GM19099 (cell line): ENCODE results near the gene FAM193A.

Experiments
- POLR2A ChIP-seq: IDR thresholded peaks from 3 replicates; pipeline ENCODE4 v1.6.1; 2011; ENCODE audit warnings: low read depth; ENCODE audit not compliant: insufficient read length; ENCODE audit errors: extremely low read depth

Gene FAM193A

DNA sequence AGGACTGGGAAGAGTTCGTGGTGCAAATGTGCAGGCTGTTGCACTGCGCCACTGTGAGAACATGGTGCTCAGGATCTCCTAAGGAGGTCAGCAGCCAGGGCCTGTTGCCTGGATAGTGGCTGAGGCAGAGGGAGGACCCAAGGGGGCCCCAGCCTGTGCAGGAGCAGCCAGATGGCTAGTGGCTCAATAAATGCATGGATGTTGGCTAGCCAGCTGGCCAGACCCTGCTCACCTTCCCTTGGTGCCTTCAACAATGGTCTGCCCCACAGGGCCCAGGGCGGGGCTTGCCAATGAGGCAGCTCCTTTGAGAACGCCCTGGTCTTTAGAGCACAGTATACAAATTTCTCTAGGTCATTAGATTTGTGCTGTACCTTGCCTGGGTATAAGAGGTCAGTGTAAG lies 152.2 kb downstream of the FAM193A start:
- TF ChIP-seq POLR2A: no peak

- TF ChIP-seq POLR2A: no peak
Observed at GRCh38 chr4:2689114-2689513, 152.7 kb downstream of the FAM193A start.

DNA sequence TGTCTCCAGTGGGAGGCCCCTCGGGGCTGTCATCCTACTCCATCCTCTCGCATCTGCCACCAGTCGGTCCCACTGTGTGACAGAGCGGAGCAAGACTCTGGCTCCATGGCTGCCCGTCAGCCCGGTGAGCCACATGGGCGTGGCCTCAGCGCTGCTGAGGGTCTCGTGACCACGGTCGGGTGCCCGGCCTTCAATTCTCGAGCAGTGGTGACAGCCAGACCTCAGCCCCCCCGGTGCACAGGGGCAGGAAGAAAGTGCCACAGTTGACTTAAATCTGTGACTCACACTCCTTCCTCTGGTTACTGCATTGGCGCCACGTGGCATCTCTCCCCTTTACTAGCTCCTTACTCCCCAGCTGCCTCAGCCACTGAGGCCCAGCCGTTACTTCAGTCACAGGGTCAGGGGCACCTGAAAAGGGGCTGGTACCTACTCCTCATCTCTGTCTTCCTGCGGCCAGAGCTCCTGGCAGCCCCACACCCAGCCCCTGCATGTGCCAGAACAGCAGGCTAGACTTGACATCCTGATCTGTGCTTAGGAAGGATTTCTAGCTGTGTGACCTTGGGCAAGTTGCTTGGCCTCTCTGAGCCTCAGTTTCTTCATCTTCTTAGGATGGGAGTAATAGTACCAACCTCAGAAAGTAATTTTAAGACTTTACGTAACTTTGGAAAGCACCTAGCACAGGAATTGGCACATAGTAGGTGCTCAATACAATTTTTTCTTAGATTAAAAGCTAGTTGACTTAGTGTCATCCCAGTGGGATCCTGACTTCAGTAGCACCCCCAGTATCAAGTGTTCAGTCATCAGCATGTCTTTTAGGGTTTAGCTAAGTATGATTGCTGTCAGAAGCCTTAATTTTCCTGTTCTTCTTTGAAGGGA lies 153.6 kb downstream of the FAM193A start:
- TF ChIP-seq POLR2A: no peak

- no peak for TF ChIP-seq POLR2A
Observed at GRCh38 chr4:2691313-2691712, 154.9 kb downstream of the FAM193A start.

DNA sequence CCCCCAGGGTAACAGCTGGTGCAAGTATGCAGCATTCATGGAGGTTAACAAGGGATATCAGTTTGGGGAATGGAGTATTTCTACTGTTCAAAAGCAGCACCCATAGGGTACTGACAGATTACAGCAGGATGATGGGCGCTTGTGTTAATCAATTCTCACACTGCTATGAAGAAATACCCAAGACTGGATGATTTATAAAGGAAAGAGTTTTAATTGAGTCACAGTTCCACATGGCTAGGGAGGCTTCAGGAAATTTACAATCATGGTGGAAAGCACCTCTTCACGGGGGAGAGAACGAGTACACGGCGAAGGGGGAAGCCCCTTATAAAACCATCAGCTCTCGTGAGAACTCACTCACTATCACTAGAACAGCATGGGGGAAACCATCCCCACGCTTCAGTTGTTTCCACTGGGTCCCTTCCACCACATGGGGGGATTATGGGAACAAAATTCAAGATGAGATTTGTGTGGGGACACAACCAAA lies 155.5 kb downstream of the FAM193A start:
- no peak for TF ChIP-seq POLR2A

GRCh38 chr4:2694691-2695090 lies 158.2 kb downstream of the FAM193A start:
- TF ChIP-seq POLR2A: no peak

DNA sequence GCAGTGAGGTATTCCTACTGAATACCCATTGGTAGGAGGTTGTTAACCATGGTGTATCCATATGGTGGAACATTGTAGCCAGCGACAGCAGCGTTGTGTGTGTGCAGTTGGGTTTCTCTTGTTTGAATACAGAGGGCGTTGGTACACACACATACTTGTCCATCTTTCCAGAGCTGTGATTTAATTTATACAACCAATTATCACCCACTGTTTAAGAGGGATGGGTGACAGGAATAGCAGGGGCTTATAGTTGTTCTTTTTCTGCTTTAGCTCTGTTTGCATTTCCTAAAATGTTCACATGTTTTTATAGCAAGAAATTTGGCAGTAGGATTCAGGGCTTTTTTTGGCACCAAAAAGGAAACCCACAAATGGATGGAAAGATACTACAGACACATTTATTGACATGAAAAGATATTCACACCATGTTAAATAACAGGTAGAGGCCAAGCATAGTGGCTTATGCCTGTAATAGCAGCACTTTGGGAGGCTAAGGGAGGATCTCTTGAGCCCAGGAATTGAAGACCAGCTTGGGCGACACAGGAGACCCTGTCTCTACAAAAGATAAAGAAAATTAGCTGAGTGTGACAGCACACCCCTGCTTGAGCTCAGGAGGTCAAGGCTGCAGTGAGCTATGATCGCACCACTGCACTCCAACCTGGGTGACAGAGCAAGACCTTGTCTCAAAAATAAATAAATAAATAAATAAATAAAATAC lies 159.1 kb downstream of the FAM193A start:
- no peak for TF ChIP-seq POLR2A

- TF ChIP-seq POLR2A: no peak
Observed at GRCh38 chr4:2696423-2696822, 160.0 kb downstream of the FAM193A start.

DNA sequence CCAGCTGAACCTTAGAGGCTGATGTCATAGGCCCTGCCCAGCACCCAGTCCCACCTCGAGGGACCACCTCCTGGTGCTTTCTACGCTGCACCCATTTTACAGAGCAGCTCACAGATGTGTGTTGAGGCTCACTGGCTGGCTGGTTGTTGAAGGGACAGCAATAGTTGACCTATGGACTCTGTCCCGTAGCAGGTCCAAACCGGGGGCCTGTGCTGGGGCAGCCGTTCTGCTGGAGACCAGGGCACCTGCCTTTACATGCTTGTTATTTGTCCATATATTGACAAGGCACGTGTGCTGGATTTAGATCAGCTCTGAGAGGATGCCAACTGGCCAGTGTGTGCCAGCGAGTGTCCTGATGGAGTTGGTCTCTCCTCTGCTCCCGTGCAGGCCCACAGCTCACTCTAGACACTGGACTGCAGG lies 161.6 kb downstream of the FAM193A start:
- no peak for TF ChIP-seq POLR2A

DNA sequence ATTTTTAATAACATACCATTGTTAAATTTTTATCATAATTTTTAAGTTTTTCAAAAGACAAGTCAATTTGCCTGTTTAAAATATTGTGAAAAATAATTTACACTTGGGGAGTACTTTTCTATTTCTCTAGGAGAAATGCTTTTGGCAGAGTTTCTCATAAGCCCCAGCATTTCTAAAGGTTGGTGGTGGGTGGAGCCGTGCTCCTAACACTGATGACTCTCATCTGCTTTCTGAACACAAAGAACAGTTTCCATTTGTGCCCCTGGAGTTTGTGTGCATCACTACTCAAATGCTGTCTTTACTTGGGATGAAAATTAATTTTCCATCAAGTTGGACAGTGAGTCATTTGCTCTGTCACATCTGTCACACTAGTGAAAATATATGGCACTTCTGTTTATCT lies 162.1 kb downstream of the FAM193A start:
- no peak for TF ChIP-seq POLR2A

DNA sequence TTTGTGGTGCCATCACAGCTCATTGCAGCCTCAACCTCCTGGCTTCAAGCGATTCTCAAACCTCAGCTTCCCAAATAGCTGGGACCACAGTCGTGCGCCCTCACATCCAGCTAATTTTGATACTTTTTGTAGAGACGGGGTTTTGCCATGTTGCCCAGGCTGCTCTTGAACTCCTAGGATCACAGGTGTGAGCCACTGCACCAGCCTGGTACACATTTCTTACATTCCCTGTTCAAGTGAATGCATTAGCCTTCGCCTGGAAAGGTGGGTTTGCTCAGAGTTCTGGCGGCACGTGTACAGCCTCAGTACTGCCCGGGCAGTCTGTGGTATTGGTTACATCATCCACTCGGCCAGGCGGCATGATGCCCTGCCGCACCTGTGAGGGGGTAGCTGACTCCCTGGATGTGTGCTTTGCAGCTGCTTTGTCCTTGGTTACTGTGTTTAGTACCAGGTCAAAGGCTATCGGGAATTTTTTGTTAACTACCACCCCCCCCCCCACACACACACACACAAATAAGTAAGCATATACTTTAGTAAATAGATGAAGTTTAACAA lies 162.6 kb downstream of the FAM193A start:
- TF ChIP-seq POLR2A: no peak

GRCh38 chr4:2699534-2699933 lies 163.1 kb downstream of the FAM193A start:
- TF ChIP-seq POLR2A: no peak

DNA sequence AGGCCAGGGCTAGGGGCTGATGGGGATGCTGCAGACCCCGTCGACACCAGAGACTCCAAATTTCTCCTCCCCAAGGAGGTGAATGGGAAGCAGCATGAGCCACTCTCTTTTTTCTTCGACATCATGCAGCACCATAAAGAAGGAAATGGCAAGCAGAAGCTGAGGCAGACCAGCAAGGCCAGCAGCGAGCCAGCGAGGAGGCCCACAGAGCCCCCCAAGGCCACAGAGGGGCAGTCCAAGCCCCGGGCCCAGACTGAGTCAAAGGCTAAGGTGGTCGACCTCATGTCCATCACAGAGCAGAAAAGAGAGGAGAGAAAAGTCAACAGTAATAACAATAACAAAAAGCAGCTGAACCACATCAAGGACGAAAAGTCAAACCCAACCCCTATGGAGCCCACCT lies 163.6 kb downstream of the FAM193A start:
- TF ChIP-seq POLR2A: no peak

GRCh38 chr4:2702361-2702760 lies 165.9 kb downstream of the FAM193A start:
- TF ChIP-seq POLR2A: no peak

DNA sequence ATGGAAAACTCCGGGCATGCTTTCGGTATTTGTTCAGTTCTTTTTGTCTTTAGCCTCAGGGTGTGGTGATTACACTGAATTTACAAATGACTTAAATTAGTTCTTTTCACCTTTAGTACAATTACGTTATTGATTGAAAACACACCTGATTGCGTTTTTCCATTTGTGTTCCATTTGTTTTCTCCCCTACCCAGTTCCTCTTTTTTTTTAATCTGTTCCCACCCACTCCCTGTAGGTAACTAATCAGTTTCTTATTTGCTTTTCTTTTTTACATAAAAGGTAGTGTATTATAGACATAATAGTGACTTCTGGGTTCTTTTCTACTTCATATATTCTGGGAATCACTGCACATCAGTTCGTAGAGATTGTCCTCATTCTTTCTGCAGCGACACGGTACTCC lies 166.3 kb downstream of the FAM193A start:
- TF ChIP-seq POLR2A: no peak
